Astrocyte of the hippocampus (primary cell): ENCODE measurements around the gene RXRB.

Experiments
- DNase-seq: peaks from one replicate; pipeline ENCODE4 v3.0.0; 2011; ENCODE audit warnings: low read depth, low spot score

RXRB gene

GRCh38 chr6:33197431-33198048 is 2.9 kb downstream of the RXRB start:
- peak; percentile 80 for DNase-seq

GRCh38 chr6:33195304-33196165 is 4.9 kb downstream of the RXRB start:
- no peak for DNase-seq

GRCh38 chr6:33194431-33194979 is 6.0 kb downstream of the RXRB start:
- DNase-seq, result no peak

- no peak for DNase-seq
These were observed 6.8 kb downstream of the RXRB start for GRCh38 chr6:33193619-33194018.

- DNase-seq, result peak; percentile 60
These were observed 7.5 kb downstream of the RXRB start for GRCh38 chr6:33192671-33193602.

- no peak for DNase-seq
These were observed 8.3 kb downstream of the RXRB start, which contains the start of gene COL11A2 for GRCh38 chr6:33192105-33192646. Gene COL11A2 (minus strand): TSS chr6:33192467. CDS start chr6:33192240, 227 bp downstream.

- no peak for DNase-seq
These were observed 8.9 kb downstream of the RXRB start for GRCh38 chr6:33191383-33192104.

GRCh38 chr6:33190504-33191107 is 9.9 kb downstream of the RXRB start:
- DNase-seq, result no peak

GRCh38 chr6:33189625-33190448 is 10.6 kb downstream of the RXRB start:
- no peak for DNase-seq

GRCh38 chr6:33189164-33189563 is 11.3 kb downstream of the RXRB start:
- no peak for DNase-seq

GRCh38 chr6:33187809-33188208 is 12.7 kb downstream of the RXRB start:
- no peak for DNase-seq

GRCh38 chr6:33185654-33186187 is 14.7 kb downstream of the RXRB start:
- no peak for DNase-seq

GRCh38 chr6:33185190-33185589 is 15.3 kb downstream of the RXRB start:
- DNase-seq, result no peak

GRCh38 chr6:33183071-33183683 is 17.3 kb downstream of the RXRB start:
- DNase-seq, result no peak

- DNase-seq, result no peak
These were observed 19.3 kb downstream of the RXRB start for GRCh38 chr6:33181141-33181540.

- no peak for DNase-seq
These were observed 21.6 kb downstream of the RXRB start for GRCh38 chr6:33178755-33179475.

- DNase-seq, result no peak
These were observed 22.7 kb downstream of the RXRB start for GRCh38 chr6:33177552-33178446.
